HG03060 (cell line): ENCODE results near the gene XXYLT1.

Source experiments
- ATAC-seq: cut with Tn5 transposase; IDR thresholded peaks from one replicate; pipeline ENCODE4 v1.9.1; 2021; ENCODE audit warnings: low read depth, moderate number of reproducible peaks; ENCODE audit not compliant: unreplicated experiment

XXYLT1 gene

DNA sequence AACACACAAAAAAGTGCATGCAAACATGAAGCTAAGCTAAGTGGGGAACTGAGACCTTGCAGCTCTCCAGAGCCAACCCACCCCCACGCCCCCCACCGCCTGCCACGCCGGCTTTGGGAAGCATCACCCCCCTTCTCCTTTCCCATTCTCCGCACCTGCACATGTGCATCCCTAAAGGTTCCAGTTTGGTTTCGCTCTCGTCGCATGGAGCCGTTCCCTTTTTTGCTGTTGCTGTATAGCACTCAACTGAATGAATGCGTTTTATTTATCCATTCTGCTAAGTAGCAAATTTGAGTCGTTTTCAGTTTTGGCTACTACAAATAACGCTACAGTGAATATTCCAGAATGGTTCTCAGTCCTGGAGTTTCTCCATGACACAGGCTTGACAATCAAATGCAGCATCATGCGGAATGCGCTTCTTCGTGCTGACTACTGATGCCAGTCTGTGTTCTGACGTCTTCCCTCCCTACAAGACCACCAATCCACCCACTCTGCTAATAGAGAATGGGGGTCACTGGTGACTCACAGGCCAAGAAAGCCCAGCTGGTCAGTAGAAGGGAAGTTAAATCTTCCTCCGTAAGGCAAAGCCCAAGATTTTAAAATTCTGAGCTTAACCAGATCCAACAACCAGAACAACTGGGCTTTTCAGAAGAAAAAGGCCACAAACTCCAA lies 115.3 kb downstream of the XXYLT1 start:
- no peak for ATAC-seq

DNA sequence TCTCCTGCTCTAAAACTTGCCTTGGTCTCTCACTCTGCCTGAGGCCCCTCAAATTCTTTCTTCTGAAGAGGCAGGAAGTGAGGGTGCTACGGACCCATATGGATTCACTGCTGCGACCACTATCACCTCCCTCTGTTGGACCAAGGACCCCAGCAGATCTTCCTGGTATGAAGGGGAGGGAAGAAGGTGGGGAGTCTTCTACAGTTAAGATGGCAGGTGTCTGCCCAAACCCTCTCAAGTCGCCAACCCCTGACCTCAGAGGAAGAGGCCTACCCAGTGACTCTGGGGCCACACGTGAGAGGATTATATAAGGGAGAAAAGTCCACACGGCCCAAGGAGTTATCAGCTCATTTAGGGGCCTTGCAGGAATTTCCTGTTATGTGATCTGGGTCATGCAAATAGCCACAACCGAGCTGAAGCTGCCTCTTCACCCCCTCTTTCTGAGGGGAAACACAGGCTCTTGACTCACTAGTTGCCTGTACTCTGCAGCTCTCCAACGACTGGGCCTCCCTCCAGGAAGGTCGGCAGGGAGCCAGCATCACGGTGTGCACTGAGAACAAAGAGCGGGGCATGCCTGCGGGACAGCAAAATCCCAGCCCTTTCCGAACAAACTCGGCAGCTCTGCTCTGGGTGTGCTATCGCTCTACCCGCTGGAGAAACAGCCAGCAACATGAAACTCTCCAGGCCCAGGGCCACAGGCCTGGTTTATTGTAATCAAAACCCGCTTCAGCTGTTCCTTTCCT lies 116.0 kb downstream of the XXYLT1 start:
- ATAC-seq: no peak

- ATAC-seq: no peak
These were observed 116.7 kb downstream of the XXYLT1 start for GRCh38 chr3:195154111-195154791.

DNA sequence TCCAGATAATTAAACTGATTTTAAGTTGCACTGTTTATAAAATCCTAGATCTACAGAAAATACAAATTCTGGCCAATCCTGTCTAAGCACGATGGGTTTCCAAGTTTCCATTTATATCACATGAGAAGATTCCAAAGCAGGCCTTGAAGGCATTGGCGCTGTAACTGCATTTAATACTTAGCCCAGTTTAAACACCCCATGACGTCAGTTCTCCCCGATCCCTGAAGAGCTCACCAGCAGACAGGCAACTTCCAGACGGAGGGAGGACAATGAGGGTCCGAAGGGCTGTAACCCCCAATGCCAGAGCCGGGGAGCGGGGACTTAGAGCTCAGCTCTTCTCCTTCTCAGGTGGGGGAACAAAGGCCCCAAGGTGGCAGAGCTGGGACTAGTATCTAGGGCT lies 117.3 kb downstream of the XXYLT1 start:
- no peak for ATAC-seq

DNA sequence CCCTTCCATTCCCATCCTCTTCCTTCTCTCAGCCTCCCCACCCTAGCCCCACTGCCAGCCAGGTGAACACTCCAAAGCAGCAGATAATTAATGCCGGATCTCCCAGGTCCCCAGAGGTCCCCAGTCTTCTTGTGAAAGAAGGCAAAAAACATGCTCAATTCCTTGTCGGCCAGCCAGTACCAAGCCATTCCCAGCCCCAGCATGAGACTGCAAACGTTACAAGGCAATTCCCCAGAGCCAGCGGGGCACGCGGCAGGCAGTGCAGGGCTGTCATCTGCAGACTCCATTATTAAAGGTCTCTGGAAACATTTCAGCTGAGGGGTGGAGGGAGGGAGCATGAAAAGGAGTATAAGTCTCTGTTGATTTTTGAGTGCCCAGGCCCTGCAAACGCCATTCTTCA lies 117.8 kb downstream of the XXYLT1 start:
- ATAC-seq: no peak

DNA sequence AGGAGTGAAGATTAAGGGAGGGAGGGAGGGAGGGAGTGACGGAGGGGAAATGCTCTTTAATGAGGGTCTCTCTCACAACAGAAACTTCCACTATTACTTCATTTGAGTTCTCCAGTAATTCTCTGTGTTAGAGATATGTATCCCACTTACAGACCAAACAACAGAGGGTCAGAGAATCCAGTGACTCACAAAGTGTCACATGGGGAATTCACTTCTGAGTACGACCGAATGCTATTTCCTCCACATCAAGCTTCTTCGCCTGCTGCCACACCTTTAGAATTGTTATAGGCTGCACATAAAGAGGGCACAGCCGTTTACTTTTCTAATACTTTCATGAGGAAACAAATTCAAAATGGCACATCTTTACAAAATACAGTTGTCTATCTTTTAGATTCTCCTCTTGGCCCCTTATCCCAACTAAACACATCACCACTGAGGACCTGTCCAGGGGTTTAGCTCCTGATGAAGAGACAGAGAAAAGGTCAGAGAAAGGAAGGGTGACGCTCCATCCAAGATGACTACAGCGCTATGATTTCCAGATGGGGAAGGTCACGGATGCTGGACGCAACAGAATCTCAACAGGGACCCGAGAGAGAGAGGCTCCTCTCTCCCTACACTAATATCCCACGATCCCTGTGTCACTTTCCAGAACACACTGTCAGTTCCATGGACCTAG lies 119.0 kb downstream of the XXYLT1 start:
- ATAC-seq: no peak

GRCh38 chr3:195151402-195151801 lies 119.6 kb downstream of the XXYLT1 start:
- ATAC-seq: no peak

GRCh38 chr3:195150181-195151118 lies 120.5 kb downstream of the XXYLT1 start:
- ATAC-seq: no peak

DNA sequence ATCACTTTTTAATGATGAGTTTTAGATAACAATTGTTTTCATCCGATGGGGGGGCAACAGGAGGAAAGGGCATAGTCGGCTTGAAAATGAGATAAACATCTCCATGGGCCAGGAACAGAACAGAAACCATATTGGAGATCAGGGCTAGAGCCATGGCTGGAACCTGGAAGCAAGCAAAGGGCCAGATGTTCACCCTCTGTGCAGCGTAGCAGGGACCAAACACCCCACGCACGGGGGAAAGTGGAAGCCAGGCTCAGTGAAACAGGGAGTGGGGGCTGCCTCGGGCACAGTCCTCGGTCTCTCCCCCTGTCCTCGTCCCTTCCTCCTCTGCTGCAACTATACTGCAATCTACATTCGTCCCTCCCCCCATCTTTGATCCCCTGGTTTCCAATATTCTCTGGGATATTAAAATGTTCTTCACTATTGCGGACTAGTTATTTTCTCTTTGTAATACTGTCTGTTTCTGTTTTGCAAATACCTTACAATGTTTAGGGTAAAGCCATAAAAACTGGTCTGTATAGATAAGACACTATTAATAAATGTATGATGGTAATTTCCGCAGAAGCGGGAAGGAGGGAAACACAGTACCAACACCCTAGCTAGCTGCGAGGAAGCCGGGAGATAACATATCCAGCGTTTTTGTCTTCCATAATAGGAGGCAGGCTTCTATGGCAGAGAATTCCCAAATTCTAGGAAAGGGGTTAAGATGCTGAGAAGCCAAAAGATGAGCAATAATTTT lies 121.5 kb downstream of the XXYLT1 start:
- ATAC-seq: no peak

GRCh38 chr3:195148549-195148948 lies 122.4 kb downstream of the XXYLT1 start:
- ATAC-seq: no peak

DNA sequence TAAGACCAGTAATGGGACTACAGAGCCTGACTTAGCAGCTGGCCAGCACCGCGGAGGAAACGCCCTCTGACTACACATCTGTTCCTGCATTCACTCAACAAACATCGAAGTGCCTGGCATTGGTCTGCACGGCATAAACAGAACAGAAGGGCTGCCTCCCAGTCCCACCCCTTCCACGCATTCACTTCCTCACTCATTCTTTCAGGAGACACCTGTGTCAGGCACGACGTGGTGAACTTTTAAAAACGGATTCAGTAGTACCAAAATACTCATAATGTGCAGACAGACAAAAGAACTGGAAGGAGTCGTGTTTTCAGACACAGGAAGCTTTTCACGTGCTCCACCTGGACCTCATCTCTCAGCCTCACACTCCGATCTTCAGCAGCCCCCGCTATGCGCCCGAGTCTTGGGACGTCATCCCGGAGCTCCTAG lies 123.3 kb downstream of the XXYLT1 start:
- peak; percentile 60 for ATAC-seq

GRCh38 chr3:195146131-195146530 lies 124.8 kb downstream of the XXYLT1 start:
- no peak for ATAC-seq

DNA sequence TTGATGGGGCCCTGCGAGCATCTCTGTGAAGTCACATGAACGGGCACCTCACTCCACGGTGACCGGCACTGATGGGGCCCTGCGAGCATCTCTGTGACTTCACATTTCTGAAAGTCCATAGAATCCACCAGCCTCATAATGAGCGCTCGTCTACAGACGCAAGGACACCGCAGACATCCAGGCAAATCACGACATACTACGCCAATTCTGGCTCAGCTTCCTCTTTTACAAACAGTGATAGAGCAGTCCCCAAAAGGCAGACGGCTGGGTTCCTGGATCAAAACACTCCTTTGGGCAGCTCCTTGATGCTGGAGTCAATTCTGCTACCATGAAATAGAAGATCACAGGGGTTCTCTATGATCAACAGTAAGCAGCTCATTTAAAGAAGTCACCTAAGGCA lies 125.4 kb downstream of the XXYLT1 start:
- ATAC-seq: no peak

GRCh38 chr3:195143221-195143620 lies 127.7 kb downstream of the XXYLT1 start:
- no peak for ATAC-seq

DNA sequence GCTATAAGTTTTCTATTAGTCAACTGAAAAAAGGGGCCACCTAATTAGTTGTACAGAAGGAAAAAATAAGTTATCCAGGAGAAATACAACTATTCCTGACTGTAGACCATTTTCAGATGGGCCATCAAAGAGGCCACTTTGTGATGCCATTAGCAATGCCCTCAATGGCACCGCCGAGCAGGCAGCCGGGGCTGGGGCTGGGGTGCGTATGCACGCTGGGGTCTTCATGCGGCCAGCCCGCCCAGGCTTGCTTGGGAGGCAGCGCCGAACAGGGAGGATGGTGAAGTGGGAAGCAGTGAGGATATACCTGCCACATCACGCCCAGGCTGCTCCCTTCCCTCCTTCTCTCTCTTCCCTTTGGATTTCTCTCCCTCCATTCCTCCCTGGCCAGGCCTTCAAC lies 128.4 kb downstream of the XXYLT1 start:
- ATAC-seq: no peak

DNA sequence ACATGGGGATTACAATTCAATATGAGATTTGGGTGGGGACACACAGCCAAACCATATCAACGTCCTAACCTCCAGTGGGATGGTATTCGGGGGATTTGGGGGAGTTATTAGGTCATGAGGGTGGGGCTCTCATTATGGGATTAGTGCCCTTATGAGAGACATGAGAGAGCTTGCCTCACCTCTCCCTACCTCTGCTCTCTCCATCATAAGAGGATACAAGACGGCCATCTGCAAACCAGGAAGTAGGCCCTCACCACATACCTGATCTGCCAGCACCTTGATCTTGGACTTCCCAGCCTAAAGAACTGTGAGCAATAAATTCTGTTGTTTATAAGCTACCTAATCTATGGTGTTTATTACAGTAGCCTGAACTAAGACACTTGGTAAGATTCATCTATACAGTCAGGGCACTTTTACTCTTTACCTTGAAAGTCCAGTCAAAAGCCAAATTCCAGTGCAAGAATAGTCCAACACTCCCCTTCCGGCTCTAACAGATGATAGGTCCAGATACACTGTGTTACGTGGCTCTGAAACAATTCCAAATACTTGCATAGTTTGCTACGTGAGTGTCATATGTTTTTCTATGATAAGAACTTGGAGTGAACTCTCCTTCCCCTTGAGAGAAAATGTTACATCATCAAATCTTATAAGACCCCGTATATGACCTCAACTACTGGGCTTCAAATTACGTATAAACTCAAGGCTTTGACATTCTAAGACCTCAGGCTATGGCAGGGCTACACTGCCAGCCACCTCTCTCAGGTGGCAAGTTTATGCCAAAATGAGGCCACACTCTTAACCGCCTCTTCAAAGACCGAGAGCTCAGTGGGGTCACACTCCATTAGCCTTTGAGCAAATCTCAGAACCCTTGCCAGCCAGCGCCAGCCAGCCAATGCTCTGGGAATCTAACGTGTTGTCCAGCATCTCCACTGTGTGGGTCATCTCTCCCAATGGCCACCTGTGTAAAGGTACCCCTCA lies 129.9 kb downstream of the XXYLT1 start:
- ATAC-seq: no peak

DNA sequence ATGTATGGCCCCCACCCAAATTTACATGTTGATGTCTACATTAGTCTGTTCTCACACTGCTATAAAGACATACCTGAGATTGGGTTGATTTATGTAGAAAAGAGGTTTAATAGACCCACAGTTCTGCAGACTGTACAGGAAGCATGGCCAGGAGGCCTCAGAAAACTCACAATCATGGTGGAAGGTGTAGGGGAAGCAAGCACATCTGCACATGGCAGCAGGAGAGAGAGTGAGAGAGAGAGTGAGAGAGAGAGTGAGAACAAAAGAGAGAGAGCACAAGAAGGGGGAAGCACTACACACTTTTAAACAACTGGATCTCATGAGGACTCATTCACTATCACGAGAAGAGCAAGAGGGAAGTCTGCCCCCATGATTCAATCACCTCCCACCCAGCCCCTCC lies 130.5 kb downstream of the XXYLT1 start:
- ATAC-seq: no peak

DNA sequence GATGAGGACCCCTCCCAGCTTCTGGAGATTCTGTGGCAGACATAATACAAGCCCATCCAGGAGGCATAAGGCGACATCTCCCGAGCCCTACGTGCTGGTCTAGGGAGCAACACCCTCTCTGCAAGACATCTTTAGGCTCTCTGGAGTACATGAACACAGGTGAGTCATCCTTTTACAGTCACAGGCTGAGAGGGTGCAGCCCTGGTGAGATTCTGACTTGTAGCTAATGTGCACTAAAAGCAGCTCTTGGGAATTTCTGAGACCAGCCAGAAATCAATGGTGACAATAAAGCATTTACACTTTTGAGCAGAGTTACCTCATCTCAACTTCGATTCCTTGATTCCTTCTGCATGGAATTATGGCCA lies 131.1 kb downstream of the XXYLT1 start:
- ATAC-seq: no peak
